Stimulated activated naive CD4-positive, alpha-beta T cell treated with Interleukin-2 at 50 U/mL for 16 hours (primary cell): ENCODE results near the gene DNHD1.

Source experiments
- DNase-seq: peaks from one replicate; lab custom pipeline; 2025; lab: John Stamatoyannopoulos, UW

Gene DNHD1

GRCh38 chr11:6612213-6613041 is 115.3 kb downstream of the DNHD1 start, which contains the start of gene TAF10:
Gene TAF10 (minus strand): TSS chr11:6612216. CDS start chr11:6612189, 27 bp downstream.
- peak; percentile 89 for DNase-seq

GRCh38 chr11:6613496-6613895 is 116.4 kb downstream of the DNHD1 start:
- no peak for DNase-seq

GRCh38 chr11:6614446-6614845 is 117.4 kb downstream of the DNHD1 start:
- DNase-seq = no peak

GRCh38 chr11:6615046-6615445 is 118.0 kb downstream of the DNHD1 start:
- no peak for DNase-seq

- no peak for DNase-seq
Measured at GRCh38 chr11:6615882-6616585, 119.0 kb downstream of the DNHD1 start.

- no peak for DNase-seq
Measured at GRCh38 chr11:6616596-6617250, 119.6 kb downstream of the DNHD1 start.

- no peak for DNase-seq
Measured at GRCh38 chr11:6617315-6617781, 120.3 kb downstream of the DNHD1 start.

GRCh38 chr11:6618117-6619003 is 121.3 kb downstream of the DNHD1 start:
- peak; percentile 69 for DNase-seq

- peak; percentile 84 for DNase-seq
Measured at GRCh38 chr11:6619004-6619745, 122.1 kb downstream of the DNHD1 start, which contains the start of gene TPP1. Gene TPP1 (minus strand): TSS chr11:6619422. CDS start chr11:6619400, 22 bp downstream.

GRCh38 chr11:6620636-6621035 is 123.6 kb downstream of the DNHD1 start:
- DNase-seq = no peak
